HepG2 (cell line): ENCODE results near the gene MAGI1.

Experiments
- CTCF ChIP-seq: sonication (generic); formaldehyde crosslinking; IDR thresholded peaks from 2 replicates; pipeline ENCODE4 v1.5.0; 2020; ENCODE audit warnings: mild to moderate bottlenecking, missing genetic modification reagents, moderate library complexity
- ZC3H13 ChIP-seq: sonication (generic); formaldehyde crosslinking; IDR thresholded peaks from 2 replicates; pipeline ENCODE4 v1.8.1; 2023; ENCODE audit warnings: mild to moderate bottlenecking, missing genetic modification reagents, moderate library complexity
- ZNF180 ChIP-seq: sonication (generic); formaldehyde crosslinking; IDR thresholded peaks from 2 replicates; pipeline ENCODE4 v1.4.0; 2020; ENCODE audit warnings: low read depth, missing genetic modification reagents, borderline replicate concordance

GRCh38 chr3:65344846-65345245, 693.9 kb downstream of the MAGI1 start:
- TF ChIP-seq CTCF (CRISPR knock-in tag) (no peak), ZC3H13 (CRISPR knock-in tag) (no peak), ZNF180 (CRISPR knock-in tag) (no peak)
